Sigmoid colon (tissue), 4 donors: ENCODE data around the gene DSCAM.

Source experiments
- CTCF ChIP-seq, 4 experiments: fragments of 450-650 bp in 3 of 4; fragments of 200-600 bp in 1 of 4; IDR thresholded peaks; one replicate each; pipeline ENCODE4 v1.5.1; 2016 to 2019; ENCODE audit warnings: antibody characterized with exemption in 4 of 4, mild to moderate bottlenecking in 3 of 4, moderate library complexity in 2 of 4
- EP300 ChIP-seq, 4 donors: sonication (generic); formaldehyde crosslinking; IDR thresholded peaks; one replicate each; pipeline ENCODE4 v1.6.1; 2017; ENCODE audit warnings: antibody characterized with exemption in 4 of 4
- POLR2A ChIP-seq, 2 donors: fragments of 450-650 bp; IDR thresholded peaks; one replicate each; pipeline ENCODE4 v1.6.1; 2016; ENCODE audit warnings: antibody characterized with exemption in 2 of 2, mild to moderate bottlenecking in 2 of 2, moderate library complexity in 2 of 2
- POLR2AphosphoS5 ChIP-seq, 4 donors: sonication (generic); formaldehyde crosslinking; IDR thresholded peaks; one replicate each; pipeline ENCODE4 v1.6.1; 2017; ENCODE audit warnings: antibody characterized with exemption in 4 of 4

- TF ChIP-seq CTCF (IDR thresholded peaks at IDR 0.05) (no peak), POLR2A (IDR thresholded peaks at IDR 0.05) (no peak), EP300 (IDR thresholded peaks at IDR 0.05) (no peak), POLR2AphosphoS5 (IDR thresholded peaks at IDR 0.05) (no peak)
These were observed 205.9 kb downstream of the DSCAM start for GRCh38 chr21:40641042-40641441.
